GM18520 (cell line): Measurements from ENCODE around the gene DDT.
A peak's percentile ranks its signal among the peaks of the same experiment; 100 is the strongest.
"Not testable (repeated sequence)": the region's sequence is repeated elsewhere in the genome, so short reads cannot be mapped to it uniquely, and the experiment has no call there.

Source experiments
- ATAC-seq: cut with Tn5 transposase; IDR thresholded peaks from one replicate; pipeline ENCODE4 v1.9.1; 2021; ENCODE audit not compliant: unreplicated experiment

DDT gene

GRCh38 chr22:23954193-23954990, 19.8 kb downstream of the DDT start:
- not testable (repeated sequence) for ATAC-seq

GRCh38 chr22:23953485-23953884, 20.8 kb downstream of the DDT start:
- not testable (repeated sequence) for ATAC-seq

- ATAC-seq, result not testable (repeated sequence)
Measured at GRCh38 chr22:23952794-23953405, 21.3 kb downstream of the DDT start.

DNA sequence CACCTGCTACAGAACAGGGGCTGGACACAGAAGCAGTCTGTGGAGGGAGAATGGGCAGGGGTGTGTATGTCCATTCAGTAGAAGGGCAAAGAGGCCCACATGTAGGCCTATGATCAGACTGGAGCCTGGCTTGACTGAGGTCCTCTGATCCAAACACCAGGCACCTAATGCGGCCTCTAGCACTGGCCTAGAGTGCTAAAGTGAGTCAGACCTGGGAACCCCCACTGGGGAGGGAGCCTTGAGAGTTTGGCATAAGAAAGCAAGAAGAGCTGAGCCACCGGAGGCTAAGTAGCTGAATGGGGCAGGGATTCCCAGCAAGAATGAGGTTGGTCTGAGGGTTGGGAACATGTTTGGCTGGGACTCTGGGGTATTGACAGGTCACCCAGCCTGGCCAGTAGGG, 22.9 kb downstream of the DDT start:
- ATAC-seq, result peak; percentile 61

GRCh38 chr22:23949764-23950163, 24.5 kb downstream of the DDT start:
- not testable (repeated sequence) for ATAC-seq

DNA sequence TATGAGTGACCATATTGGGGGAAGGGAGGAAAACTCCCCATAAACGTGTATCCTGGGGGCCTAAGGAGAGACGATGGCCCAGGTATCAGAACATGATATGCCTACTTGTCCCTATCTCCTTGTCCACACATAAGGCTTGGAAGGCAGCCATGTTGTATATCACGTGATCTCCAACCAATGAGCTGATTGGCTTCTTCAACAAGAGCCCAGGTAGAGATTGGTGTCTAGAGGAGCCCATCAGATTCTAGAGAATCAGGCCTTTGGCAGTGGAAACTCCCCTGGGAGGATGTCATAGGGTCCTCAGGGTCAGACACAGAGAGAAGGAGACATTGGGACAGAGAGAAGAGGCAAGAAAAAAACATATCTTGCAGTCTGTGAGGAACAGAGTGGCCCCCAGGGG, 26.9 kb downstream of the DDT start:
- ATAC-seq, result not testable (repeated sequence)

GRCh38 chr22:23940166-23940565, 34.1 kb downstream of the DDT start:
- not testable (repeated sequence) for ATAC-seq

- ATAC-seq, result no peak
Measured at GRCh38 chr22:23939017-23939357, 35.3 kb downstream of the DDT start.

GRCh38 chr22:23938328-23939016, 35.8 kb downstream of the DDT start:
- no peak for ATAC-seq

- ATAC-seq, result no peak
Measured at GRCh38 chr22:23926561-23926960, 47.7 kb downstream of the DDT start.

GRCh38 chr22:23925020-23925606, 49.1 kb downstream of the DDT start:
- ATAC-seq, result no peak

DNA sequence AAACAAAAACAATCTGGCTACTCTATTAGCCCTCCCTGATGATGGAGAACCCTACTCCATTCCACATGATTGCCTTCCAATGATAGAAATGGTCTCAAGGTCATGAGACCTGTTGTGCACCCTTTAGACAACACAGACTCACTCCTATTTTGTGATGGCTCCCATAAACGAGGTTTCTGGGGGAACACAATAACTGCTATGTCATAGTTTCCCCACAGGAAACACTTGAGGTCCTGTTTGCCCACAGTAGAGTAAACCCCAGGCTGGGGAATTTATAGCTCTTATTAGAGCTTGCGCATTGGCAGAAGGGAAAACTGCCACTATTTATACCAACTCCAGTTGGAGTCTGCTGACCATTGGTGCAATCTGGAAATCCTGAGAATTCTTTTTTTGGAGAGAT, 51.3 kb downstream of the DDT start:
- ATAC-seq, result no peak

DNA sequence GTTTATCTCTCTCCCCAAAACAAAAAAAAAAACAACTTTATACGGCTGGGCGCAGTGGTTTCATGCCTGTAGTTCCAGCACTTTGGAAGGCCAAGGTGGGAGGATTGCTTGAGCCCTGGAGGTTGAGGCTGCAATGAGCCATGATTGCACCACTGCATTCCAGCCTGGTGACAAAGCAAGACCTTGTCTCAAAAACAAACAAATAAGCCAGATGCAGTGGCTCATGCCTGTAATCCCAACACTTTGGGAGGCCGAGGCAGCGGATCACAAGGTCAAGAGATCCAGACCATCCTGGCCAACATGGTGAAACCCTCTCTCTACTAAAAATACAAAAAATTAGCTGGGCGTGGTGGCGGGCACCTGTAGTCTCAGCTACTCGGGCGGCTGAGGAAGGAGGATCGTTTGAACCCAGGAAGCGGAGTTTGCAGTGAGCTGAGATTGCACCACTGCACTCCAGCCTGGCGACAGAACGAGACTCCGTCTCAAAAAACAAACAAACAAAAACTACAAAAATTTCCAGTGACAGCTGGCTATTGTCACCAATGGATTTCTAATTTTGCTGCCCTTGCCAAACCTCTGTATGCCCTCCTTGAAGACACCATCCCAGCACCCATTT, 52.5 kb downstream of the DDT start:
- not testable (repeated sequence) for ATAC-seq
